Measurements from ENCODE around the gene DOK5.

GRCh38 chr20:54680439-54680838 is 205.0 kb downstream of the DOK5 start:
- no peak for TF ChIP-seq CTCF (conservative IDR thresholded peaks at IDR 0.05; ENCODE audit: low read depth, low read length)
- no peak for TF ChIP-seq EZH2 (IDR thresholded peaks at IDR 0.05; ENCODE audit: borderline replicate concordance, low read depth, low read length, poor library complexity, severe bottlenecking)

Data from A673 (cell line).